GM19455 (cell line): Measurements from ENCODE around the gene ATP5F1C.
"Not testable (repeated sequence)": the region's sequence is repeated elsewhere in the genome, so short reads cannot be mapped to it uniquely, and the experiment has no call there.

ENCODE experiments used
- ATAC-seq: cut with Tn5 transposase; IDR thresholded peaks from one replicate; pipeline ENCODE4 v1.9.1; 2021; ENCODE audit not compliant: unreplicated experiment

The ATP5F1C gene

GRCh38 chr10:7792541-7792940 lies 4.6 kb downstream of the ATP5F1C start:
- ATAC-seq = no peak

GRCh38 chr10:7794251-7795026 lies 6.5 kb downstream of the ATP5F1C start:
- no peak for ATAC-seq

GRCh38 chr10:7795605-7796004 lies 7.6 kb downstream of the ATP5F1C start:
- ATAC-seq = no peak

- ATAC-seq = no peak
Measured at GRCh38 chr10:7797582-7797981, 9.6 kb downstream of the ATP5F1C start.

- ATAC-seq = no peak
Measured at GRCh38 chr10:7802606-7803005, 14.6 kb downstream of the ATP5F1C start.

GRCh38 chr10:7804216-7804615 lies 16.2 kb downstream of the ATP5F1C start:
- ATAC-seq = no peak

GRCh38 chr10:7804741-7805140 lies 16.8 kb downstream of the ATP5F1C start:
- no peak for ATAC-seq

- ATAC-seq = no peak
Measured at GRCh38 chr10:7808686-7809267, 20.8 kb downstream of the ATP5F1C start.

GRCh38 chr10:7810443-7810842 lies 22.5 kb downstream of the ATP5F1C start:
- no peak for ATAC-seq

GRCh38 chr10:7811000-7811399 lies 23.0 kb downstream of the ATP5F1C start:
- no peak for ATAC-seq

GRCh38 chr10:7811743-7812142 lies 23.8 kb downstream of the ATP5F1C start:
- ATAC-seq = not testable (repeated sequence)

GRCh38 chr10:7813481-7813880 lies 25.5 kb downstream of the ATP5F1C start:
- ATAC-seq = no peak

- no peak for ATAC-seq
Measured at GRCh38 chr10:7817576-7817975, 29.6 kb downstream of the ATP5F1C start.

- ATAC-seq = peak; percentile 24
Measured at GRCh38 chr10:7817984-7818294, 30.0 kb downstream of the ATP5F1C start.

- peak; percentile 87 for ATAC-seq
Measured at GRCh38 chr10:7818295-7819120, 30.5 kb downstream of the ATP5F1C start, which contains the start of gene TAF3. TAF3 (plus strand) TSS chr10:7818505; CDS start chr10:7818710, 205 bp downstream.

GRCh38 chr10:7819121-7819460 lies 31.1 kb downstream of the ATP5F1C start:
- ATAC-seq = peak; percentile 42

- ATAC-seq = no peak
Measured at GRCh38 chr10:7824251-7824650, 36.3 kb downstream of the ATP5F1C start.

GRCh38 chr10:7826971-7827370 lies 39.0 kb downstream of the ATP5F1C start:
- no peak for ATAC-seq

GRCh38 chr10:7829289-7829834 lies 41.4 kb downstream of the ATP5F1C start:
- ATAC-seq = no peak

- ATAC-seq = no peak
Measured at GRCh38 chr10:7832060-7832459, 44.1 kb downstream of the ATP5F1C start.

- no peak for ATAC-seq
Measured at GRCh38 chr10:7833210-7833609, 45.2 kb downstream of the ATP5F1C start.

- no peak for ATAC-seq
Measured at GRCh38 chr10:7834262-7834661, 46.3 kb downstream of the ATP5F1C start.
